GM13976 (cell line): ENCODE measurements around the gene HERC3.

Experiments
- DNase-seq: peaks from one replicate; pipeline ENCODE4 v3.0.0; 2012; ENCODE audit warnings: low spot score
- CTCF ChIP-seq: IDR thresholded peaks from 2 replicates; pipeline ENCODE4 v1.5.1; 2012; ENCODE audit warnings: borderline replicate concordance, mild to moderate bottlenecking; ENCODE audit not compliant: insufficient read depth; ENCODE audit errors: extremely low read depth, missing control alignments, control extremely low read depth
- in situ Hi-C: fragments of 300-500 bp; cut with MboI; formaldehyde crosslinking; loops from one replicate; pipeline ENCODE4 v1.12.0; 2022; ENCODE audit warnings: low sequenced_read_pairs, mixed read lengths, inconsistent platforms; ENCODE audit not compliant: unreplicated experiment

HERC3 gene

GRCh38 chr4:88591787-88592599 lies at the start of gene HERC3:
Gene HERC3, plus strand, starts transcription at chr4:88592480. Its CDS starts 13,344 bp downstream, at chr4:88605824.
- TF ChIP-seq CTCF, result no peak
- peak; percentile 94 for DNase-seq
- in situ Hi-C loops, result no loop called here

GRCh38 chr4:88549815-88550214 lies 42.5 kb upstream of the HERC3 start:
- no peak for DNase-seq
- TF ChIP-seq CTCF, result no peak
- in situ Hi-C loops, result loop anchor here (25.0 kb wide), 1 partner anchor 262 kb away; no protein-coding TSS in a partner anchor

GRCh38 chr4:88567591-88567990 lies 24.7 kb upstream of the HERC3 start:
- DNase-seq, result no peak
- in situ Hi-C loops, result no loop called here
- TF ChIP-seq CTCF, result no peak

GRCh38 chr4:88570001-88570400 lies 22.3 kb upstream of the HERC3 start:
- DNase-seq, result no peak
- TF ChIP-seq CTCF, result no peak
- in situ Hi-C loops, result no loop called here

GRCh38 chr4:88573276-88573980 lies 18.9 kb upstream of the HERC3 start:
- TF ChIP-seq CTCF, result no peak
- in situ Hi-C loops, result no loop called here
- no peak for DNase-seq

- DNase-seq, result no peak
- no peak for TF ChIP-seq CTCF
- in situ Hi-C loops, result no loop called here
Observed at GRCh38 chr4:88573995-88574394, 18.3 kb upstream of the HERC3 start.
